ENCODE measurements around the gene SPATA1. TPM values are rescaled to one million over a fixed set of nuclear protein-coding genes. Genes with fewer than 3 reads are reported as not detected.
A peak's percentile ranks its signal among the peaks of the same experiment; 100 is the strongest.

SPATA1 gene
- total and polyA plus RNA-seq, 2 donors from 2014 or later, result 0.62 to 2.5 TPM

- Histone ChIP-seq H3K27me3 (ENCODE audit: control insufficient read depth, insufficient read depth, low read length) (no peaks in the 10 kb centered on the region), H3K4me3 (ENCODE audit: low read length in 3 of 3) (no peak overlapping the region), H3K4me1 (ENCODE audit: control insufficient read depth in 2 of 3, insufficient read depth in 2 of 3, low read depth in 1 of 3, low read length in 3 of 3) (no peaks in the 10 kb centered on the region), H3K9ac (ENCODE audit: low read length in 3 of 3) (no peak overlapping the region), H3K27ac (ENCODE audit: low read depth in 2 of 2, low read length in 2 of 2) (no peak overlapping the region), H3K36me3 (ENCODE audit: control insufficient read depth in 2 of 3, insufficient read depth in 3 of 3, low read length in 3 of 3) (no peaks in the 10 kb centered on the region), H3K9me3 (ENCODE audit: control insufficient read depth in 2 of 3, insufficient read depth in 1 of 3, low read length in 3 of 3) (no peaks in the 10 kb centered on the region)
- TF ChIP-seq CTCF (IDR thresholded peaks at IDR 0.05; ENCODE audit: borderline replicate concordance, extremely low read depth, insufficient read depth), result no peak
- FAIRE-seq, result no peak
- intact Hi-C loops (cut with DNase I), result no loop called here
- DNase-seq, result no peak
Observed at GRCh38 chr1:84598418-84598817, 92.2 kb downstream of the SPATA1 start.

- no peak for TF ChIP-seq CTCF (IDR thresholded peaks at IDR 0.05; ENCODE audit: borderline replicate concordance, extremely low read depth, insufficient read depth)
- Histone ChIP-seq H3K36me3 (ENCODE audit: control insufficient read depth in 2 of 3, insufficient read depth in 3 of 3, low read length in 3 of 3) (no peaks in the 10 kb centered on the region), H3K9ac (ENCODE audit: low read length in 3 of 3) (no peak overlapping the region), H3K4me3 (ENCODE audit: low read length in 3 of 3) (no peak overlapping the region), H3K9me3 (ENCODE audit: control insufficient read depth in 2 of 3, insufficient read depth in 1 of 3, low read length in 3 of 3) (no peaks in the 10 kb centered on the region), H3K4me1 (ENCODE audit: control insufficient read depth in 2 of 3, insufficient read depth in 2 of 3, low read depth in 1 of 3, low read length in 3 of 3) (no peaks in the 10 kb centered on the region), H3K27me3 (ENCODE audit: control insufficient read depth, insufficient read depth, low read length) (no peaks in the 10 kb centered on the region), H3K27ac (ENCODE audit: low read depth in 2 of 2, low read length in 2 of 2) (no peak overlapping the region)
- intact Hi-C loops (cut with DNase I), result no loop called here
- DNase-seq (peak in 2 of 5 donors; percentile 24 to 26), FAIRE-seq (no peak)
Observed at GRCh38 chr1:84598846-84599741, 92.9 kb downstream of the SPATA1 start.

GRCh38 chr1:84600796-84601195 is 94.6 kb downstream of the SPATA1 start:
- H3K4me1 ChIP-seq (ENCODE audit: control insufficient read depth in 2 of 3, insufficient read depth in 2 of 3, low read depth in 1 of 3, low read length in 3 of 3), result no peaks in the 10 kb centered on the region
- no peak overlapping the region for H3K9ac ChIP-seq (ENCODE audit: low read length in 3 of 3)
- H3K9me3 ChIP-seq (ENCODE audit: control insufficient read depth in 2 of 3, insufficient read depth in 1 of 3, low read length in 3 of 3), result peaks cover 0 to 9% (median 6%) of the 10 kb centered on the region in 3 donors
- no peak overlapping the region for H3K4me3 ChIP-seq (ENCODE audit: low read length in 3 of 3)
- H3K27me3 ChIP-seq (ENCODE audit: control insufficient read depth, insufficient read depth, low read length), result no peaks in the 10 kb centered on the region
- FAIRE-seq (no peak), DNase-seq (no peak)
- H3K27ac ChIP-seq (ENCODE audit: low read depth in 2 of 2, low read length in 2 of 2), result no peak overlapping the region
- no peak for TF ChIP-seq CTCF (IDR thresholded peaks at IDR 0.05; ENCODE audit: borderline replicate concordance, extremely low read depth, insufficient read depth)
- intact Hi-C loops (cut with DNase I), result no loop called here
- H3K36me3 ChIP-seq (ENCODE audit: control insufficient read depth in 2 of 3, insufficient read depth in 3 of 3, low read length in 3 of 3), result no peaks in the 10 kb centered on the region

Measured in kidney (tissue), 14 donors.